ENCODE data around the gene ZNF219. TPM values are rescaled to one million over a fixed set of nuclear protein-coding genes. Genes with fewer than 3 reads are reported as not detected.
"Not testable (repeated sequence)": the region's sequence is repeated elsewhere in the genome, so short reads cannot be mapped to it uniquely, and the experiment has no call there.

ZNF219 gene
- polyA plus RNA-seq, 2 donors = 39.9 to 42.2 TPM

GRCh38 chr14:21050597-21050996, 47.9 kb downstream of the ZNF219 start:
- H3K36me3 ChIP-seq (ENCODE audit: control insufficient read depth in 2 of 2, insufficient read depth in 2 of 2, low read length in 1 of 2) = no peaks in the 10 kb centered on the region
- H3K4me3 ChIP-seq (ENCODE audit: low read depth in 1 of 2, low read length in 2 of 2) = no peak overlapping the region
- H3K27me3 ChIP-seq (ENCODE audit: control insufficient read depth in 1 of 2, insufficient read depth in 2 of 2, low read length in 2 of 2) = no peaks in the 10 kb centered on the region
- no peak overlapping the region for H3K27ac ChIP-seq (ENCODE audit: low read depth in 2 of 2, low read length in 1 of 2)
- no peaks in the 10 kb centered on the region for H3K9me3 ChIP-seq (ENCODE audit: control insufficient read depth in 2 of 2, insufficient read depth in 1 of 2, low read depth in 1 of 2, low read length in 1 of 2)
- WGBS, 2 donors = 66 to 76% methylated on average over 3 of the region's 3 CpGs
- no peaks in the 10 kb centered on the region for H3K4me1 ChIP-seq (ENCODE audit: control insufficient read depth in 2 of 2, insufficient read depth in 2 of 2, low read length in 1 of 2)

GRCh38 chr14:21049271-21049673, 49.2 kb downstream of the ZNF219 start:
- Histone ChIP-seq H3K27ac (ENCODE audit: low read depth in 2 of 2, low read length in 1 of 2) (no peak overlapping the region), H3K27me3 (ENCODE audit: control insufficient read depth in 1 of 2, insufficient read depth in 2 of 2, low read length in 2 of 2) (no peaks in the 10 kb centered on the region), H3K9me3 (ENCODE audit: control insufficient read depth in 2 of 2, insufficient read depth in 1 of 2, low read depth in 1 of 2, low read length in 1 of 2) (no peaks in the 10 kb centered on the region), H3K36me3 (ENCODE audit: control insufficient read depth in 2 of 2, insufficient read depth in 2 of 2, low read length in 1 of 2) (no peaks in the 10 kb centered on the region), H3K4me1 (ENCODE audit: control insufficient read depth in 2 of 2, insufficient read depth in 2 of 2, low read length in 1 of 2) (no peaks in the 10 kb centered on the region), H3K4me3 (ENCODE audit: low read depth in 1 of 2, low read length in 2 of 2) (no peak overlapping the region)
- WGBS, 2 donors = 75 to 76% methylated on average over 3 of the region's 3 CpGs

GRCh38 chr14:21048638-21049037, 49.8 kb downstream of the ZNF219 start:
- no peaks in the 10 kb centered on the region for H3K36me3 ChIP-seq (ENCODE audit: control insufficient read depth in 2 of 2, insufficient read depth in 2 of 2, low read length in 1 of 2)
- no peak overlapping the region for H3K4me3 ChIP-seq (ENCODE audit: low read depth in 1 of 2, low read length in 2 of 2)
- no peaks in the 10 kb centered on the region for H3K4me1 ChIP-seq (ENCODE audit: control insufficient read depth in 2 of 2, insufficient read depth in 2 of 2, low read length in 1 of 2)
- 58 to 74% methylated on average over 2 of the region's 2 CpGs for WGBS, 2 donors
- H3K27me3 ChIP-seq (ENCODE audit: control insufficient read depth in 1 of 2, insufficient read depth in 2 of 2, low read length in 2 of 2) = no peaks in the 10 kb centered on the region
- H3K9me3 ChIP-seq (ENCODE audit: control insufficient read depth in 2 of 2, insufficient read depth in 1 of 2, low read depth in 1 of 2, low read length in 1 of 2) = no peaks in the 10 kb centered on the region
- no peak overlapping the region for H3K27ac ChIP-seq (ENCODE audit: low read depth in 2 of 2, low read length in 1 of 2)

GRCh38 chr14:21047378-21047781, 51.1 kb downstream of the ZNF219 start:
- Histone ChIP-seq H3K4me1 (ENCODE audit: control insufficient read depth in 2 of 2, insufficient read depth in 2 of 2, low read length in 1 of 2) (peaks cover 0 to 11% of the 10 kb centered on the region in 2 donors), H3K36me3 (ENCODE audit: control insufficient read depth in 2 of 2, insufficient read depth in 2 of 2, low read length in 1 of 2) (no peaks in the 10 kb centered on the region), H3K9me3 (ENCODE audit: control insufficient read depth in 2 of 2, insufficient read depth in 1 of 2, low read depth in 1 of 2, low read length in 1 of 2) (no peaks in the 10 kb centered on the region), H3K27ac (ENCODE audit: low read depth in 2 of 2, low read length in 1 of 2) (no peak overlapping the region), H3K4me3 (ENCODE audit: low read depth in 1 of 2, low read length in 2 of 2) (no peak overlapping the region), H3K27me3 (ENCODE audit: control insufficient read depth in 1 of 2, insufficient read depth in 2 of 2, low read length in 2 of 2) (no peaks in the 10 kb centered on the region)
- 41 to 55% methylated on average over 2 of the region's 2 CpGs for WGBS, 2 donors

- Histone ChIP-seq H3K9me3 (ENCODE audit: control insufficient read depth in 2 of 2, insufficient read depth in 1 of 2, low read depth in 1 of 2, low read length in 1 of 2) (no peaks in the 10 kb centered on the region), H3K36me3 (ENCODE audit: control insufficient read depth in 2 of 2, insufficient read depth in 2 of 2, low read length in 1 of 2) (no peaks in the 10 kb centered on the region), H3K4me1 (ENCODE audit: control insufficient read depth in 2 of 2, insufficient read depth in 2 of 2, low read length in 1 of 2) (peaks cover 0 to 16% of the 10 kb centered on the region in 2 donors), H3K27ac (ENCODE audit: low read depth in 2 of 2, low read length in 1 of 2) (no peak overlapping the region), H3K4me3 (ENCODE audit: low read depth in 1 of 2, low read length in 2 of 2) (no peak overlapping the region), H3K27me3 (ENCODE audit: control insufficient read depth in 1 of 2, insufficient read depth in 2 of 2, low read length in 2 of 2) (no peaks in the 10 kb centered on the region)
- WGBS, 2 donors = 46 to 56% methylated on average over 6 of the region's 6 CpGs
These were observed 54.4 kb downstream of the ZNF219 start for GRCh38 chr14:21043974-21044618.

- Histone ChIP-seq H3K27me3 (ENCODE audit: control insufficient read depth in 1 of 2, insufficient read depth in 2 of 2, low read length in 2 of 2) (no peaks in the 10 kb centered on the region), H3K4me1 (ENCODE audit: control insufficient read depth in 2 of 2, insufficient read depth in 2 of 2, low read length in 1 of 2) (peaks cover 0 to 18% of the 10 kb centered on the region in 2 donors), H3K27ac (ENCODE audit: low read depth in 2 of 2, low read length in 1 of 2) (peak overlapping the region in 1 of 2 donors; percentile 69), H3K36me3 (ENCODE audit: control insufficient read depth in 2 of 2, insufficient read depth in 2 of 2, low read length in 1 of 2) (no peaks in the 10 kb centered on the region), H3K9me3 (ENCODE audit: control insufficient read depth in 2 of 2, insufficient read depth in 1 of 2, low read depth in 1 of 2, low read length in 1 of 2) (no peaks in the 10 kb centered on the region), H3K4me3 (ENCODE audit: low read depth in 1 of 2, low read length in 2 of 2) (peak overlapping the region; percentile 17 to 24)
- WGBS, 2 donors = 44 to 48% methylated on average over 2 of the region's 2 CpGs
These were observed 55.0 kb downstream of the ZNF219 start for GRCh38 chr14:21043387-21043973.

- Histone ChIP-seq H3K4me1 (ENCODE audit: control insufficient read depth in 2 of 2, insufficient read depth in 2 of 2, low read length in 1 of 2) (peaks cover 0 to 18% of the 10 kb centered on the region in 2 donors), H3K27ac (ENCODE audit: low read depth in 2 of 2, low read length in 1 of 2) (peak overlapping the region in 1 of 2 donors; percentile 61), H3K9me3 (ENCODE audit: control insufficient read depth in 2 of 2, insufficient read depth in 1 of 2, low read depth in 1 of 2, low read length in 1 of 2) (no peaks in the 10 kb centered on the region), H3K27me3 (ENCODE audit: control insufficient read depth in 1 of 2, insufficient read depth in 2 of 2, low read length in 2 of 2) (no peaks in the 10 kb centered on the region), H3K4me3 (ENCODE audit: low read depth in 1 of 2, low read length in 2 of 2) (peak overlapping the region; percentile 5 to 24), H3K36me3 (ENCODE audit: control insufficient read depth in 2 of 2, insufficient read depth in 2 of 2, low read length in 1 of 2) (no peaks in the 10 kb centered on the region)
- WGBS, 2 donors = 56 to 57% methylated on average over 8 of the region's 8 CpGs
These were observed 55.5 kb downstream of the ZNF219 start for GRCh38 chr14:21042918-21043317.

- H3K36me3 ChIP-seq (ENCODE audit: control insufficient read depth in 2 of 2, insufficient read depth in 2 of 2, low read length in 1 of 2) = no peaks in the 10 kb centered on the region
- H3K4me1 ChIP-seq (ENCODE audit: control insufficient read depth in 2 of 2, insufficient read depth in 2 of 2, low read length in 1 of 2) = peaks cover 0 to 18% of the 10 kb centered on the region in 2 donors
- WGBS, 2 donors = 54 to 65% methylated on average over 11 of the region's 11 CpGs
- H3K4me3 ChIP-seq (ENCODE audit: low read depth in 1 of 2, low read length in 2 of 2) = peak within 1 kb of the TSS; percentile 24 to 32
- peak within 1 kb of the TSS; percentile 32 to 75 for H3K27ac ChIP-seq (ENCODE audit: low read depth in 2 of 2, low read length in 1 of 2)
- no peaks in the 10 kb centered on the region for H3K9me3 ChIP-seq (ENCODE audit: control insufficient read depth in 2 of 2, insufficient read depth in 1 of 2, low read depth in 1 of 2, low read length in 1 of 2)
- H3K27me3 ChIP-seq (ENCODE audit: control insufficient read depth in 1 of 2, insufficient read depth in 2 of 2, low read length in 2 of 2) = no peaks in the 10 kb centered on the region
These were observed 56.6 kb downstream of the ZNF219 start, which contains the start of gene RNASE7 for GRCh38 chr14:21041676-21042433. RNASE7 (plus strand) TSS chr14:21042362; CDS start chr14:21042993, 631 bp downstream.

- not testable (repeated sequence) for H3K9me3 ChIP-seq (ENCODE audit: control insufficient read depth in 2 of 2, insufficient read depth in 1 of 2, low read depth in 1 of 2, low read length in 1 of 2); H3K4me3 ChIP-seq (ENCODE audit: low read depth in 1 of 2, low read length in 2 of 2); H3K27ac ChIP-seq (ENCODE audit: low read depth in 2 of 2, low read length in 1 of 2); H3K27me3 ChIP-seq (ENCODE audit: control insufficient read depth in 1 of 2, insufficient read depth in 2 of 2, low read length in 2 of 2); H3K36me3 ChIP-seq (ENCODE audit: control insufficient read depth in 2 of 2, insufficient read depth in 2 of 2, low read length in 1 of 2)
- WGBS, 2 donors = 71 to 75% methylated on average over 3 of the region's 3 CpGs
- H3K4me1 ChIP-seq (ENCODE audit: control insufficient read depth in 2 of 2, insufficient read depth in 2 of 2, low read length in 1 of 2) = peaks cover 0 to 21% of the 10 kb centered on the region in 2 donors
These were observed 57.5 kb downstream of the ZNF219 start for GRCh38 chr14:21040941-21041340.
